RWPE2 (cell line): Measurements from ENCODE around the gene FHOD3.
A peak's percentile ranks its signal among the peaks of the same experiment; 100 is the strongest.

ENCODE experiments used
- ATAC-seq: fragments of 200-7000 bp; cut with Tn5 transposase; 3 replicates; pipeline ENCODE4 v1.9.1; 2021; ENCODE audit warnings: low read depth
- DNase-seq: peaks from one replicate; pipeline ENCODE4 v3.0.0-alpha.2; 2020; ENCODE audit warnings: low spot score
- H3K27ac ChIP-seq: fragments of 450-650 bp; 2 replicates; pipeline ENCODE4 v1.5.1; 2017; ENCODE audit warnings: mild to moderate bottlenecking; ENCODE audit not compliant: poor library complexity, severe bottlenecking
- H3K27me3 ChIP-seq: fragments of 250-450 bp; sonication (Bioruptor Pico); 2 replicates; pipeline ENCODE4 v1.5.1; 2021; ENCODE audit warnings: mild to moderate bottlenecking, moderate library complexity; ENCODE audit not compliant: insufficient read depth, poor library complexity, severe bottlenecking
- H3K36me3 ChIP-seq: fragments of 250-450 bp; sonication (Bioruptor Pico); 2 replicates; pipeline ENCODE4 v1.5.1; 2020; ENCODE audit warnings: low read depth, mild to moderate bottlenecking, moderate library complexity
- H3K4me1 ChIP-seq: fragments of 250-450 bp; sonication (Bioruptor Pico); 2 replicates; pipeline ENCODE4 v1.5.1; 2021; ENCODE audit warnings: mild to moderate bottlenecking, moderate library complexity; ENCODE audit not compliant: insufficient read depth, poor library complexity, severe bottlenecking
- H3K4me3 ChIP-seq: fragments of 250-450 bp; sonication (Bioruptor Pico); 2 replicates; pipeline ENCODE4 v1.5.1; 2021; ENCODE audit warnings: mild to moderate bottlenecking, moderate library complexity; ENCODE audit not compliant: severe bottlenecking
- H3K9me3 ChIP-seq: fragments of 250-450 bp; sonication (Bioruptor Pico); 2 replicates; pipeline ENCODE4 v1.5.1; 2021; ENCODE audit warnings: mild to moderate bottlenecking, moderate library complexity; ENCODE audit not compliant: severe bottlenecking
- CTCF ChIP-seq: fragments of 450-650 bp; IDR thresholded peaks from one replicate; pipeline ENCODE4 v1.5.1; 2017; ENCODE audit warnings: mild to moderate bottlenecking, moderate library complexity; ENCODE audit not compliant: poor library complexity, severe bottlenecking

Gene FHOD3

GRCh38 chr18:36613069-36613468 lies 315.6 kb downstream of the FHOD3 start:
- TF ChIP-seq CTCF, result no peak
- Histone ChIP-seq H3K27ac (no peak overlapping the region), H3K36me3 (no peaks in the 10 kb centered on the region; the same call in 1 of the 2 replicates), H3K9me3 (no peaks in the 10 kb centered on the region), H3K27me3 (no peaks in the 10 kb centered on the region), H3K4me3 (no peak overlapping the region), H3K4me1 (no peaks in the 10 kb centered on the region)
- DNase-seq (no peak), ATAC-seq (no peak)

GRCh38 chr18:36613810-36614209 lies 316.3 kb downstream of the FHOD3 start:
- ATAC-seq (no peak), DNase-seq (no peak)
- no peaks in the 10 kb centered on the region; the same call in 1 of the 2 replicates for H3K36me3 ChIP-seq
- no peaks in the 10 kb centered on the region for H3K4me1 ChIP-seq
- H3K4me3 ChIP-seq, result no peak overlapping the region
- TF ChIP-seq CTCF, result no peak
- H3K27me3 ChIP-seq, result no peaks in the 10 kb centered on the region
- H3K9me3 ChIP-seq, result no peaks in the 10 kb centered on the region
- no peak overlapping the region for H3K27ac ChIP-seq

GRCh38 chr18:36620788-36621187 lies 323.3 kb downstream of the FHOD3 start:
- peak; percentile 19 for TF ChIP-seq CTCF
- ATAC-seq, result no peak
- no peaks in the 10 kb centered on the region for H3K9me3 ChIP-seq
- DNase-seq, result no peak
- H3K36me3 ChIP-seq, result no peaks in the 10 kb centered on the region
- H3K27ac ChIP-seq, result no peak overlapping the region
- no peaks in the 10 kb centered on the region for H3K27me3 ChIP-seq
- no peaks in the 10 kb centered on the region for H3K4me1 ChIP-seq
- no peak overlapping the region for H3K4me3 ChIP-seq

- no peak for ATAC-seq
- H3K27ac ChIP-seq, result no peak overlapping the region
- no peak for TF ChIP-seq CTCF
These were observed 325.1 kb downstream of the FHOD3 start for GRCh38 chr18:36622610-36623009.

GRCh38 chr18:36623091-36623490 lies 325.6 kb downstream of the FHOD3 start:
- Histone ChIP-seq H3K4me3 (no peak overlapping the region), H3K36me3 (no peaks in the 10 kb centered on the region), H3K27ac (no peak overlapping the region), H3K9me3 (no peaks in the 10 kb centered on the region), H3K4me1 (no peaks in the 10 kb centered on the region), H3K27me3 (no peaks in the 10 kb centered on the region)
- ATAC-seq (no peak), DNase-seq (no peak)
- TF ChIP-seq CTCF, result no peak

More at GRCh38 chr18:36622610-36623009, 325.1 kb downstream of the FHOD3 start:
- Histone ChIP-seq H3K27me3 (no peaks in the 10 kb centered on the region), H3K36me3 (no peaks in the 10 kb centered on the region), H3K9me3 (no peaks in the 10 kb centered on the region), H3K4me3 (no peak overlapping the region), H3K4me1 (no peaks in the 10 kb centered on the region)
- no peak for DNase-seq
